Raji (cell line): ENCODE results near the gene SLC15A3.

Source experiments
- POLR2A ChIP-seq: IDR thresholded peaks from 2 replicates; pipeline ENCODE4 v1.6.1; 2011; ENCODE audit warnings: low read depth, low read length, control low read depth; ENCODE audit not compliant: insufficient read depth

Gene SLC15A3

GRCh38 chr11:60906132-60906972, 45.6 kb downstream of the SLC15A3 start, which contains the start of gene PRPF19:
TSS of gene PRPF19 (minus strand) at chr11:60906585. CDS start at chr11:60906382, 203 bp downstream.
- peak; percentile 97 for TF ChIP-seq POLR2A

DNA sequence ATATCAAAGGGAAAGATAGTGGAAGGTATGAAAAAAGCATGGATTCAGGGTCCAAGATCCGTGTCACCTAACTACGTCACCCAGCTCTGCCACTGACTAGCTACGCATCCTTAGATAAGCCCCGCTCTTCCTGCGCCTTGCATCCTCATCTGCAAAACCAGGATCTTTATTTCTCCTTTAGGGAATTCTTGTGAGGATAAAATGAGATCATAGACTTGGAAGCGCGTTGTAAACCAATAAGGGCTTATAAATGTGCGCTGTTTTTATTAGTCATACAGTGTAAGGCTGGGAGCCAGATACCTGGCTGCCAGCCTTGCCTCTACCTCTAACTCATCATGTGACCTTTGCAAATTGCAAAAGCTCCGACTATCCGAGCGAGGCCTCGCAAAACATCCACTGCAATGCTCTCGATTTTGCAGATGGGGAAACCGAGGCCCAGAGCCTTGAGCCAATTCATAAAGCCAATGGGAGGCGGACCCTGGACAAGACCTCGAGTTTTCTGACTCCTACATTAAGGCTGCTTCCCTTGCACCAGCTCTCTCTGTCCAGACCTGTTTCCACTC, 46.3 kb downstream of the SLC15A3 start:
- TF ChIP-seq POLR2A: no peak

- TF ChIP-seq POLR2A: no peak
Measured at GRCh38 chr11:60905047-60905446, 46.9 kb downstream of the SLC15A3 start.

DNA sequence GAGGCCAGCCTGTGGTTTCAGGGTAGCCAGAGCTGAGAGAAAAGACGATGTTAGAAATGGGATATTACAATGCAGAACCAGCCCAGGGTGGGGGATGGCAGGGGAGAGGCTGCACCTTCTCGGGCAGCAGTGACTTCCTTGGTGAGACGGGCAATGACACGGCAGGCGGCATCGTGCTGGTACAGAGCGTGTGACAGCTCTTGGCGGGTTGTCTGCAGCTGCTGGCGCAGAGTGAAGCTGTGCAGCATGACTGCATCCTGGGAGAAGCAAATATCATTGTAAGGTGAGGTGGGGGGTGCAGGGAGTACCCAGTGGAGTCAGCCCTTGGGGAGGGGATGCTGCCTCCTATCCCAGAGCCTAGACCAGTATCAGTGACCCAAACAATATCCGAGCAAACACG, 49.4 kb downstream of the SLC15A3 start:
- TF ChIP-seq POLR2A: no peak

GRCh38 chr11:60900673-60901404, 51.1 kb downstream of the SLC15A3 start:
- TF ChIP-seq POLR2A: no peak

- TF ChIP-seq POLR2A: no peak
Measured at GRCh38 chr11:60899977-60900376, 52.0 kb downstream of the SLC15A3 start.

GRCh38 chr11:60899046-60899936, 52.7 kb downstream of the SLC15A3 start:
- no peak for TF ChIP-seq POLR2A

DNA sequence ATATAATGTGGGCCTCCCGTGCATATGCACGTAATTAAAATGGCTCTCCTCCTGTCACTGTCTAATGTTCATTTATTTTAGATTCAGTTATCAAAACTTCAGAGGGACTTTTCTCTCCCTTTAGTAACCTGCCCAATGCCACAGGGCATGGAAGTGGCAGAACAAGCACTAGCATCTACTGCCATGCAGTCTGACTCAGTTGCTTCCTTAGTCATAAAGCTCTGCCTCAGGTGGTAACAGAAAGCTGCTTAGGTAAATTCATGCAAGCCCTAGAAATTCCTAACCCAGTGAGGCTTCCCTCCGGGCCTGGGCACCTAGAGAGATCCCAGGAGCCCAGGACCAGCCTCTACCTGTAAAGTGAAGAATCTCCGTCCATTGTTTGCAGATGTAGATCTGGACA, 54.5 kb downstream of the SLC15A3 start:
- no peak for TF ChIP-seq POLR2A

DNA sequence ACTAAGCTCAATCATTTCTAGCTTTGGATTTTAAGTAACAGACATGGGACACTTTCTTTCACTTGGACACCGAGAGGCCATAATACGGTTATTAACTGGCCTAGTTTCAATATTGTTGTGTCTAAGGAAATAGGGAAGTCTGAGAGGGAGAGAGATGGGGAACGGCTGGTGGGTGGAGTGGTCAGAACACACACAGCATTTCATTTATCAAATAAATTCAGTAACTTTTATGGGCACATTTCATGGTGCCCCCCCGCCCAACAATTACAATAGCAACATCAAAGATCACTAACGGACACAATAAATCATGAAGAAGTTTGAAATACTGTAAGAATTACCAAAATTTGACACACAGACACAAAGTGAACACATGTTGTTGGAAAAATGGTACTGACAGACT, 56.3 kb downstream of the SLC15A3 start:
- no peak for TF ChIP-seq POLR2A

DNA sequence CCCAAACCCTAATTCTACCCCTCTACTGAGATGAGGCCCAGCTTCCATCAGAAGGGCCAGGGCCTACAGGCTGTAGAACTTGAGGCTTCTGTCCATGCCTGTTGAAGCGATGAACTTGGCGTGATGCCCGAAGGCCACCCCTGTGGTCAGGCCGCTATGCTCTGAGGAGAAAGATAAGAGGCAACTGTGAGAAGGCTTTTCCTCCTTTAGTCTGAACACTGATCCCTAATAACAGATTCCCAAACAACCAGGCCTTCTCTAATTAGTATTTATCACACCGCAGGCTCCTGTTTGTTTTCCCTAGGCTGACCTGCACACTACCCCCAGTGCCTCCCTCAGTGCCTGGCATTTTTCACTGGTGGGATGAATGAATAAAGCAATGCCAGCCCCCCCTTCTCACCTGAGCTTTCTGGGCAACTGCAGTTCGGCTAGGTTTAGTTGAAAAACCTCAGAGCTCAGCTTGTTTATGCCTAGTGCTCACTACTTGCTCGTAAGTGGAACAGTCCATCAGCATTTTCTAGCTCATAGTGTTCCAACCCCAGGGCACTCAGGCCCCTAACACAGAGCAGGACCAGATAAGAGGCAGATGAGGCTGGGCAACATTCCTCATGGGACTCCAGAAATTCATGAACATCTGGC, 60.8 kb downstream of the SLC15A3 start:
- no peak for TF ChIP-seq POLR2A

- TF ChIP-seq POLR2A: no peak
Measured at GRCh38 chr11:60890696-60891095, 61.3 kb downstream of the SLC15A3 start.

DNA sequence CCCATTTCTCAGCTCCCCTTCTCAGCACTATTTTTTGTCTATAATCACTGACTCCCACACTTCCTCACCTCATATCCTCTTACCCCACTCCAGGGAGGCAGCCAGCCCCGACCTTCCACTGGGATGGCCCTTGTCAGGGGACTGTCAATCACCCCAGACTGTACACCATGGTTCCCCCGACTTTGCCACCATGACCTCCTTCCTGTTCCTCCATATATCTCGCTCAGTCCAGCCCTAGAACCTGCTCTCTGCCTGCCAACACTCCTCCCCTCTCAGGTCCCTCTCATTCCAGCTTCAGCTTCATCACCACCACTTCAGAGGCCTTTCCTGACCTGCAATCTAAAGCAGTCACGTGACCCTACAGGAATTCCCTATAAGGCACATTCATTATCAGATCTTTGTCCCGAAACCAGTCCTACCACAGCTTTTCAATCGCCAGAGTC, 62.1 kb downstream of the SLC15A3 start:
- no peak for TF ChIP-seq POLR2A

DNA sequence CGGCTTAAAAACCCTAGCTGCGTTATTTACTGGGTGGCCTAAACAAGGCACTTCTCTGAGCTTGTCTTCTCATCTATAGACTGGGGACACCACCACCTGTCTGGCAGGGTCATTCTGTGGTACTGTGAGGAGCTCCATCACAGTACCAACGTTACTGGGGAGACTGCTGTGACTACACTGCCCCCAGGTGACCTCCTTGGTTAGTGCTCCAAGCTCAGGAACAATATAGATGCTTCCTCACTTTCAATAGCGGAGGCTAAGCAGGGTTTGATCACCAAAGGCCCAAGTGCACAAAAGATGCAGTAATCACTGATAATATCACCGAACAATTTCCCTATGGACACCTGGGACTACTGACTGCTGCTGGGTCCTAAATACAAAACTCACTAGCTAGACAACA, 64.4 kb downstream of the SLC15A3 start:
- TF ChIP-seq POLR2A: no peak
